Dendritic cell treated with granulocyte-macrophage colony-stimulating factor and Interleukin-4, amounts not matched to agents 40 ng/mL and 50 ng/mL, for 4 days (primary cell): ENCODE measurements around the gene GAS5.

ENCODE experiments used
- H3K27ac Mint-ChIP-seq: one replicate; pipeline ENCODE4 v1.8.0; 2022; ENCODE audit warnings: mild to moderate bottlenecking, mixed read lengths
- H3K27me3 Mint-ChIP-seq: one replicate; pipeline ENCODE4 v1.8.0; 2022; ENCODE audit warnings: mild to moderate bottlenecking, mixed read lengths
- H3K36me3 Mint-ChIP-seq: one replicate; pipeline ENCODE4 v1.8.0; 2022; ENCODE audit warnings: low read depth, mixed read lengths
- H3K4me1 Mint-ChIP-seq: one replicate; pipeline ENCODE4 v1.8.0; 2022; ENCODE audit warnings: low read depth, mixed read lengths
- H3K4me3 Mint-ChIP-seq: one replicate; pipeline ENCODE4 v1.8.0; 2022; ENCODE audit warnings: mild to moderate bottlenecking, moderate library complexity, mixed read lengths
- H3K9me3 Mint-ChIP-seq: one replicate; pipeline ENCODE4 v1.8.0; 2022; ENCODE audit warnings: mixed read lengths
- intact Hi-C: fragments of 100-400 bp; cut with micrococcal nuclease; formaldehyde crosslinking; loops from one replicate; pipeline ENCODE4 v1.15.0; 2022

Gene GAS5

DNA sequence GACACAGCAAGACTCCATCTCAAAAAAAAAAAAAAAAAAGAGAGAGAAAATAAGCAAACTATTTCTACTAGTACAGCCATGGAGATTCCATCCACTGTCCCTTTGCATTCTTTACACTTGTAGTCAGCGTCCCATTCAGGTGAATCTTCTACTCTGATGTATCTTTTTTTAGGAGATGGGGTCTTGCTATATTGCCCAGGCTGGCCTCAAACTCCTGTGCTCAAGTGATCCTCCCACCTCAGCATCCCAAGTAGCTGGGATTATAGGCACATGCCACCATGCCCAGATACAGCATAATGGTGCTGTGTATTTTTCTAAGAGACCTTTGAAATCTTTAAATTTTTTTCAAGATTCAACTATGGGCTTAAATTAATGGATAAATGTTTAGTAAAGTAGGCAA, 35.0 kb downstream of the GAS5 start:
- Mint-ChIP-seq H3K36me3 (peaks cover 62% of the 10 kb centered on the region), H3K27me3 (no peaks in the 10 kb centered on the region), H3K4me1 (no peaks in the 10 kb centered on the region), H3K9me3 (no peaks in the 10 kb centered on the region), H3K27ac (no peak overlapping the region), H3K4me3 (no peak overlapping the region)
- intact Hi-C loops = no loop called here

DNA sequence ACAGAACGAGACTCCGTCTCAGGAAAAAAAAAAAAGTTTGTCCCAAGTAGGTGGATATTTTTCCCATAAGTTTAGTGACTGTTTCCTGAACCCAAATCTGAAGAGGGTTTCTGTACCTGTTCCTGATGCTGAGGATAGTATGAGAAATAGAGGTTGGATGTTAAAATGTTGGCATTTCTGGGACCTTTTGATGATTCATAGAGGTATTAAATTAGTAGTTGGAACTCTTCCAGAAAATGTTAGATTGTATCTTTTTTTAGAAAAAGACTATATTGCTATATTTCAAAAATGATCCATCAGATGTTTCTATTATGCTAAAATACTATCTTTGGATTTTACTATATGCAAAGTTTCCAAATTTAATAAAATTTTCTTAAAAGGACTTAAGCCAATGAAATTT, 40.2 kb downstream of the GAS5 start:
- H3K36me3 Mint-ChIP-seq = peaks cover 40% of the 10 kb centered on the region
- intact Hi-C loops = loop anchor here (5.0 kb wide), 1 partner anchor 1085 kb away; no protein-coding TSS in a partner anchor
- no peak overlapping the region for H3K4me3 Mint-ChIP-seq
- peaks cover 25% of the 10 kb centered on the region for H3K4me1 Mint-ChIP-seq
- no peaks in the 10 kb centered on the region for H3K27me3 Mint-ChIP-seq
- no peaks in the 10 kb centered on the region for H3K9me3 Mint-ChIP-seq
- no peak overlapping the region for H3K27ac Mint-ChIP-seq

DNA sequence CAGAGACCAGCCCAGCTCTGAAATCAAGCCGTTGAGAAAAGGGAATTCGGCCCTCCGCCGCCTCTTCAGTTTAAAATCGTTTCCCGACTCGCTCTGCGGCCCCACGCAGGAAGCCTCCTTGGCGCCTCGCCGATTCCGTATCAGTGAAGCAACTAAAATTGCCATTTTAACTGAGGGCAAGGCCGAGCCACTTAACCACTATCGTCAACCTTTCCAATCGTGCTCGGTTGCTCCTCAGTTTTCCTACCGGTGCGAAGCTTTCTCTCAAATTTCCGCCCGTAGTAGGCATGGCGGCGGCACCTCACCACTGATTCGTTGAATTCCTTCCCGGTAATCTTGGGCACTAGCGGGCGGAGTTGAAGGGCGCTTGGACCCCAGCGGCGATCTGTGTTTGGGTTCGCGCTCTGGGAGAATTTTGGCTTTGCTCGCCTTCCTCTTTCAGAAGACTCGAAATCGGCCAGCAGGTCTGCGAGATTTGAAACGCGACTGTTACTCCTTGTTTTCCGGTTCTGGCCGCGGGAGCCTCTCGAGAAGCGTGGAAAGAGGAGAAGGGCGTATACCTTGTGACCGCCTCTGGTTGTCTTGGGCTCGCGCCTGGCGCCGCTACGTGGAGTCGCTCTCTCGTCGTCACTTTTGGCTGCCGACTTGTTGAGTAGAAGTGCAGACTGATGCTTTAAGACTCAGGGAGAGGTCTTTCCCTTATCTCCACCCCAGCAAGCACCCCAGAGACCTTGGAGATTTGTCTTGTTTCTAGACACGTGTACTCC, 43.3 kb downstream of the GAS5 start, which contains the start of the genes CENPL and DARS2:
Gene CENPL (minus strand): TSS at position 569 of the 767 bp plus-strand sequence. CDS start 13,584 bp downstream, outside the sequence.
Gene DARS2 (plus strand): TSS at position 359 of the 767 bp plus-strand sequence. CDS start 557 bp downstream, outside the sequence.
- Mint-ChIP-seq H3K9me3 (no peaks in the 10 kb centered on the region), H3K4me1 (peaks cover 36% of the 10 kb centered on the region), H3K27ac (peak within 1 kb of the TSS; percentile 99), H3K4me3 (peak within 1 kb of the TSS; percentile 97), H3K36me3 (peaks cover 34% of the 10 kb centered on the region), H3K27me3 (no peaks in the 10 kb centered on the region)
- intact Hi-C loops = loop anchor here (1.0 to 5.0 kb wide), 5 partner anchors 44 to 1082 kb away; partner anchors contain the start of genes KLHL20, PRDX6 and ZBTB37

- peaks cover 36% of the 10 kb centered on the region for H3K4me1 Mint-ChIP-seq
- peak overlapping the region; percentile 97 for H3K4me3 Mint-ChIP-seq
- H3K36me3 Mint-ChIP-seq = peaks cover 33% of the 10 kb centered on the region
- intact Hi-C loops = loop anchor here (1.0 to 5.0 kb wide), 5 partner anchors 44 to 404 kb away; partner anchors contain the start of genes KLHL20, PRDX6 and ZBTB37
- no peaks in the 10 kb centered on the region for H3K27me3 Mint-ChIP-seq
- no peaks in the 10 kb centered on the region for H3K9me3 Mint-ChIP-seq
- peak overlapping the region; percentile 99 for H3K27ac Mint-ChIP-seq
Observed at GRCh38 chr1:173823781-173824314, 43.9 kb downstream of the GAS5 start.

DNA sequence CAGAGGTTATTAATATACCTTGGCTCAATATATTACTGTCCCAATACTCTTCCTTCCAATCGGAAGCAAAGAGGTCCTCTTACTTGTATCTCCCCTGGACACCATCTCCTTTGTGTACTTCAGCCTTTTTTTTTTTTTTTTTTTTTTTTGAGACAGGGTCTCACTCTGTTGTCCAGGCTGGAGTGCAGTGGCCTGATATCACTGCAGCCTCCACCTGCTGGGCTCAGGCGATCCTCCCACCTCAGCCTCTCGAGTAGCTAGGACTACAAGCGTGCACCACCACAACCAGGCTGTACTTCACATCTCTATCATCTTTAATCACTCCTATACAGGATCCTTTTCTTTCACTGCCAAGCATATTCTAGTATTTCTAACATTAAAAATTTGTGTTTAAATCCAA, 46.1 kb downstream of the GAS5 start:
- no peaks in the 10 kb centered on the region for H3K27me3 Mint-ChIP-seq
- peaks cover 27% of the 10 kb centered on the region for H3K4me1 Mint-ChIP-seq
- intact Hi-C loops = loop anchor here (5.0 kb wide), 1 partner anchor 109 kb away; the partner anchor contains the start of gene KLHL20

GRCh38 chr1:173818459-173818858, 49.3 kb downstream of the GAS5 start:
- H3K36me3 Mint-ChIP-seq = peaks cover 22% of the 10 kb centered on the region
- no peak overlapping the region for H3K4me3 Mint-ChIP-seq
- H3K27ac Mint-ChIP-seq = no peak overlapping the region
- no peaks in the 10 kb centered on the region for H3K27me3 Mint-ChIP-seq
- peaks cover 27% of the 10 kb centered on the region for H3K4me1 Mint-ChIP-seq
- intact Hi-C loops = no loop called here
- no peaks in the 10 kb centered on the region for H3K9me3 Mint-ChIP-seq

More for the DNA sequence above, 46.1 kb downstream of the GAS5 start:
- Mint-ChIP-seq H3K4me3 (no peak overlapping the region), H3K36me3 (peaks cover 36% of the 10 kb centered on the region), H3K27ac (no peak overlapping the region), H3K9me3 (no peaks in the 10 kb centered on the region)
